Left ventricle myocardium superior (tissue), 1 donor: ENCODE data around the gene PTRH1. TPM values are rescaled to one million over a fixed set of nuclear protein-coding genes. Genes with fewer than 3 reads are reported as not detected.

Source experiments
- ATAC-seq: fragments of 200-7000 bp; cut with Tn5 transposase; one replicate; pipeline ENCODE4 v1.9.1; 2020; ENCODE audit warnings: mild to moderate bottlenecking, moderate library complexity
- DNase-seq: peaks from one replicate; pipeline ENCODE4 v3.0.0-alpha.2; 2020
- intact Hi-C: fragments of 100-400 bp; cut with micrococcal nuclease; formaldehyde crosslinking; loops from one replicate; pipeline ENCODE4 v1.11.0; 2022
- total RNA-seq: library from RNA; stranded (reverse); fragmentation: NEBNext Ultra II Directional; extraction: Animal tissue kit (Norgen Biotek cat#: 25700); gene quantifications from one replicate; pipeline ENCODE4 v1.2.1, GENCODE V29; 2021
- donor health status: DM: no; HTN: yes; CAD: no; lungs with severe emphysema.

The PTRH1 gene
- total RNA-seq, 1 donor from 2014 or later: 13.4 TPM

DNA sequence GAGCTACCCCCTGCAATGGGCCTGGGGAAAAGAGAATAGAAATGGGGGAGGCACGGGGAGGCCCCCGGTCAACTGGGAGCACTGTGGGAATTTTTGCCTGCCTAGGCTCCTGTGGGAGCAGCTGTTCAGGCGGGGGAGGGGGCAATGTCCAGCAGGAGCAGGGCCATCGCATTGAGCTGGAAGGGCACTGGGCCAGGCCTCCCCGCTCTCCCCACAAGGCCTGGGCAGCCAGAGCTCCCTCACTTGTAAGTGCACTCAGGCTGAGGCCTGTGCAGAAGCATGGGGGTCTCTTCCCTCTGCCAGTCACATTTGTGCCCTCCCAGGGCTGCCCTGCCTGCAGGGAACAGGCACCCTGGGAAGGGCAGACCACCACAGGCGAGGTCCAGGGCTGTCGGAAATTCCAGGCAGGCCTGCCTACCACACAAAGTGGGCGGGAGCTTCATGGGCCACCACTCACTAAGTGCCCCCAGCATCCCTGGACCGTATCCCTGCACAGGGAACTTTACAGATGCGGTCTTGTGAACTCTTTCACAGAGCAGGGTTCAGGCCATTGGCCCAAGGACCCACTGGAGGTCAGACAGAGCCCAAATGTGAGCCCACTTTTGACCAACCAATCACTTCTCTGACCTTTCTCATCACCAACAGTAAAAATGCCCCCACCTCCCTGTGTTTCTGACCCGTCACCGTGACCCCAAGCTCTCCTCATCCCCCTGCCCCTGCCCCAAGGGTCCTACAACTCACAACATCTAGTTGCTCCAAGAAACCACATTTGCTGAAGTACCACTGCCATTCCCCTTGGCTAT lies 9.7 kb downstream of the PTRH1 start:
- intact Hi-C loops: no loop called here

DNA sequence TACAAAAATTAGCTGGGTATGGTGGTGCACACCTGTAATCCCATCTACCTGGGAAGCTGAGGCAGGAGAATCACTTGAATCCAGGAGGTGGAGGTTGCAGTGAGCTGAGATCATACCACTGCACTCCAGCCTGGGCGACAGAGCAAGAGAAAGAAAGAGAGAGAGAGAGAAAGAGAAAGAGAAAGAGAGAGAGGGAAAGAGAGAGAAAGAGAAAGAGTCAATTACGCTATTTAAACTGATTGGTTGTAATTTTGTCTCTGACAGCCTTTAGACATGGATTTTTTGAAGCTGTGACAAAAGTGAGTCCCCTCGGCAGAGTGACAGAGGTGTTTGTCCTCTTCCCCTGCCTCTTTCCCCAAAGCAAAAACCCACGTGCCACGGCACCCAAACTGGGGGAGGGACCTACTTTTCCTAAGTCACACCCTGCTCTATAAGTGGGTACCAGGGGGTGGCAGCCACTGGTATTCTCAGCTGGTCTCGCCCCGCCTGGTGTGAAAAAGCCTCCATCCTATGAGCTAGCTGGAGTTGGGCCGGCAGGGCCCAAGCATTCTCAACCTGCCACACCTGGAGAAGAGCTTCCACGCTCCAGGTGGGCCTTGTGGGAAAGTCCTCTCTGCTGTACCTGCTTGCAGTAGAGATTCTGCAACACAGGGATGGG lies 12.0 kb downstream of the PTRH1 start:
- intact Hi-C loops: no loop called here
- DNase-seq (no peak), ATAC-seq (no peak)

More for the DNA sequence above, 9.7 kb downstream of the PTRH1 start:
- ATAC-seq (no peak), DNase-seq (no peak)

DNA sequence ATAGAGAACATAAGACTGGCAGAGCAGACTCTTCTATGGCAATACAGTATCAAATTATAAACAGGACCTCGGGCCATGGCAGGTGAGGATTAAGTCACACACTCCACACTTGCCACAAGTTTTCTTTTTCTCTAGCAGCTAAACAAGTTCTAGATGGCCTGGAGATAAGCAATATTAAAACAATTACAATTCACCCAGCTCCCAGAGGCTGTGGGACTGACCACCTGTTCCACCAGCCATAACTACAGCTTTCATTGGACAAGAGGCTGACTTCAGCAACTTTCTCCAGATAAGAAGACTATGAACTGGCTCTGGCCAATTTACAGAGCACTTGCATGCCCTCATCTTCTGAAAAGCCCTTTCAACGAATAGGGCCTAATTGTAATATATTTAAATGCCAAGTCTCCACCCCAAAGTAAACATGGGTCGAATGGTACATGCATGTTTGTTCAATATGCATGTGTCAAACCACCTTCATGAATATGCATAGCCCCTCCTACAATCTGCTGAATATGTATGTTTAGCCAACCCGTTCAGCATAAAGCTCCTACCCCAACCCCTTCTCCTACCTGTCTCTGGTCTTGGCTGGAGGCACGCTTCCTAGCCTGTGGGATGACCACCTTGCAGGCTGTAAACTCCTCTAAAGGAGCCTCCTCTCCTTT lies 14.7 kb downstream of the PTRH1 start:
- DNase-seq (no peak), ATAC-seq (no peak)
- intact Hi-C loops: no loop called here

GRCh38 chr9:127700140-127700539 lies 15.3 kb downstream of the PTRH1 start:
- ATAC-seq (no peak), DNase-seq (no peak)
- intact Hi-C loops: no loop called here

DNA sequence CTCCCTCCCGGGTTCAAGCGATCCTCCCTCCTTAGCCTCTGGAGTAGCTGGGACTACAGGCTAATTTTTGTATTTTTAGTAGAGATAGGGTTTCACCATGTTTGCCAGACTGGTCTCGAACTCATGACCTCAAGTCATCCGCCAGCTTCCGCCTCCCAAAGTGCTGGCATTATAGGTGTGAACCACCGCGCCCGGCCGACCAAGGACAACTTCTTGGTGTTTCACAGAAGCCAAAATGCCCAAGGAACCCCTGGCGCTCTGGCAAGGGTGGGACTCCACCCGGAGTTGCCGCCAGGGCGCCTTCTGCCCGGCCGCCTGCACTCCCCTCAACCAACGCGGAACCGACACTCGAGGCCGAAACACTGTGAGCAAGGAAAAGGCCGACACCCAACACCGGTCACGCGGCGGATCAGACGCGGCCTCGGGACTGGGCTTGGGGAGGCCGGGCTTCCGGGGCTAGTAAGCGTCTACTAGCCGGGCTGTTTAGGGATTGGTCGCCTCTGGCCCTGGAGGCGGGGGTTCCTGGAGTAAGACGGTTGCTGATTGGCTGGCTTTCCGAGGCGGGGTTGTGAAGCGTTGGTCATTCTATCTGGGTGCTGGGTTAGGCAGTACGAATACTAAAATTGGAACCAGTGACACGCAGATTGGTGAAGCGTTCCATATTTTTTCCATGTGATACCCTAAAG lies 16.3 kb downstream of the PTRH1 start:
- ATAC-seq: peak; percentile 99
- intact Hi-C loops: no loop called here

DNA sequence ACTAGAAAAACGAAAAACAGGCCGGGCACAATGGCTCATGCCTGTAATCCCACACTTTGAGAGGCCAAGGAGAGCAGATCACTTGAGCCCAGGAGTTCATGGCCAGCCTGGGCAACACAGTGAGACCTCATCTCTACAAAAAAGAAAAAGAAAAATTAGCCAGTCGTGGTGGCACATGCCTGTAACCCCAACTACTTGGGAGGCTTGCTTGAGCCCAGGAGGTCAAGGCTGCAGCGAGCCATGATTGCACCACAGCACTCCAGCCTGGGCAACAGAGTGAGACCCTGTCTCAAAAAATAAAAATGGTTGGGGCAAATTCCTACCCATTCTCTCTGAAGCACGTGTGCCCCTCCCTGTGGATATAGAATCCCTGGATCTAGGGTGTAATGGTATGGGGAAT lies 17.1 kb downstream of the PTRH1 start:
- intact Hi-C loops: no loop called here
- DNase-seq (no peak), ATAC-seq (no peak)

More for the DNA sequence above, 16.3 kb downstream of the PTRH1 start:
- peak; percentile 96 for DNase-seq

- ATAC-seq: no peak
- intact Hi-C loops: no loop called here
Observed at GRCh38 chr9:127697575-127697974, 17.9 kb downstream of the PTRH1 start.

GRCh38 chr9:127694890-127695720 lies 20.4 kb downstream of the PTRH1 start:
- ATAC-seq: no peak
- intact Hi-C loops: no loop called here

More at GRCh38 chr9:127697575-127697974, 17.9 kb downstream of the PTRH1 start:
- no peak for DNase-seq

GRCh38 chr9:127693697-127694096 lies 21.8 kb downstream of the PTRH1 start:
- DNase-seq (no peak), ATAC-seq (no peak)
- intact Hi-C loops: no loop called here

More at GRCh38 chr9:127694890-127695720, 20.4 kb downstream of the PTRH1 start:
- no peak for DNase-seq

GRCh38 chr9:127693143-127693542 lies 22.3 kb downstream of the PTRH1 start:
- DNase-seq (no peak), ATAC-seq (no peak)
- intact Hi-C loops: no loop called here

- ATAC-seq (no peak), DNase-seq (no peak)
- intact Hi-C loops: no loop called here
Observed at GRCh38 chr9:127692071-127692470, 23.4 kb downstream of the PTRH1 start.

- DNase-seq: no peak
- no peak for ATAC-seq
- intact Hi-C loops: no loop called here
Observed at GRCh38 chr9:127690735-127691134, 24.7 kb downstream of the PTRH1 start.

DNA sequence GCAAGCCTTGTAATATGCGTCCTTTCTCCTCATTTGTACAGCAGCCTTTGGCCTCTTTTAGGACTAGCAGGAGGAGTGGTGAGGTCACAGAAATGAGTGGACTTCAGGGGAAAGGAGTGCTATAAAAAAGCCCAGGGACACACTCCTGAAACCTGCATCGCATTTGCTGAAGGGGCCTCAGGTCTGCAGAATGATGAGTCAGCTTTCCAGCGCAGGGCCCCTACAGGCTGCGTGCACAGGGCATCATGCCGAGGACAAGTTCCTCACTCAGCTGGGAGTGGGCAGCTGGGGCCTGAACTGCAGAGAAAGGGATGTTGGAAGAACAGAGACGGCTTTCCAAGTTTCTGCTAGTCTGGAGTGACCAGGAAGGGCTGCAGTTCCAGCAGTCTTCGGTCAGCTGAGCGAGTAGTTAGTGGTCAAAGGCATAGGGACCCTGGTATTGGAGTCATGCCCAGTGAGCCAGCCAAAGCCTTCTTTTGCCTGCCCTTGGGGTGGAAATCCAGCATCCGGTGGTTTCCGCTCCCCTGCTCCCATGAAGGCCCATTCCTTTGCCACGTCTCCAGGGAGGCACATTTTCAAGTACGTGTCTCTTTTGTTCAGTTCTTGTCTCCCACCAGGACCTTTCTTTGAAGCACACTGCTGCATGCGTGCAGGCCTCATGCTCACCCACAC lies 26.0 kb downstream of the PTRH1 start:
- DNase-seq (no peak), ATAC-seq (no peak)
- intact Hi-C loops: no loop called here

DNA sequence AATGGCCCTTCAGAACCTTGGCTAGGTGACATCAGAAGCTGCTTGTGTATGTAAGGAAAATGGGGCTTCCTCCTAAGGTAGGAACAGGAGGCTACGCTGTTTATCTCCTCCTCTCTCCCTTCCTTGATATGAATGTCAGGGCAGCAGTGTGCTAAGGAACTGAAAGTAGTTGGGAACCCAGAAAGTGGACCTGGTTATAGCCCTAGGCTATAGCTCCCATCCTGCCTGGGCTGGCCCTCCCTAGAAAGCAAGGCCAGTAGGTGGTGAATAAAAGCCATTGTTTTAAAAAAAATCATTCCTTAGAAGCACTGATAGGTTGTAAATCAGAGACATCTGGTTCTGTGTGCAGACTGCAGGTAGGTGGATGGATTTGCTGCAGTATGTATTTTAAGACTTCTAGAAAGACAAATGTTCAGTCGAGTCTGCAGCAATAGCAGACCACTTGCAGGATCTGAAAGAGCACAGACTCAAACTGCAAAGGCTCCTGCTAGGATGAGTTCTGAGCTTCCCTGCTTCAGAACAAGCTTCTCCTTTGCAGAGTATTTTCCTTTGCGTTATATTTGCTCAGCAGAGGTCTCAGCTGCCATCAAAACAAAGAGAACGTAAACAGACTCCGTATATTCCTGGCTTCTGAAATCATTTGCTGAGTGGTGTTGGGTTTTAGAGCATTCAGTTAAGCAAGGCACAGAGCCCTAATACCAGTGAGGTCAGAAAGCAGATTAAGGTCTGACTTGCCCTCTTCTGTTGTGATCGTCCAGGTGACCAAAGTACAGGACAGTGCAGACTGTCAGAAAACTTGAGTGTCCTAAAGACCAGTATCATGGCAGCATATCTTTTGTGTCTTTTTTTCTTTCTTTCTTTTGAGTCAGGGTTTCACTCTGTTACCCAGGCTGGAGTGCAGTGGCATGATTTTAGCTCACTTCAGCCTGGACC lies 28.7 kb downstream of the PTRH1 start:
- intact Hi-C loops: no loop called here
- ATAC-seq (no peak), DNase-seq (no peak)

DNA sequence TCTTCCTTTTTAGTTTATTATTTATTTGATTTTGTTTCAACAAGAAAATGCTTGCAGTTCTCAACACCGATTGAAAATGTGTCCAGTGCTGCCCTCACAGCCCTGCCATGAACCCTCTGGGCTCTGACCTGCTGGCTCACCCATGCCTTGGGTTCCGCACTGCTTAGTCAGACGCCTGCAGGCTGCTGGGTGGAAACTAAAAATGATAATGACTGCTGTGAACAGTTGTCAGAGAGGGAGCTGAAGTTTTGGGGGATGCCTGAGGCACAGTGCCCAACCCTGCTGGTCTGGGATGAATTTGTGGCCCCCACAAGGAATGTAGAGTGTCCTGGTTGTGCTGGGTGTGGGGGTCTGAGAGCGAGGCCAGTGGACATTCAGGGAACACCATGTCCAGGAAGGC lies 30.9 kb downstream of the PTRH1 start:
- ATAC-seq (no peak), DNase-seq (no peak)
- intact Hi-C loops: no loop called here

DNA sequence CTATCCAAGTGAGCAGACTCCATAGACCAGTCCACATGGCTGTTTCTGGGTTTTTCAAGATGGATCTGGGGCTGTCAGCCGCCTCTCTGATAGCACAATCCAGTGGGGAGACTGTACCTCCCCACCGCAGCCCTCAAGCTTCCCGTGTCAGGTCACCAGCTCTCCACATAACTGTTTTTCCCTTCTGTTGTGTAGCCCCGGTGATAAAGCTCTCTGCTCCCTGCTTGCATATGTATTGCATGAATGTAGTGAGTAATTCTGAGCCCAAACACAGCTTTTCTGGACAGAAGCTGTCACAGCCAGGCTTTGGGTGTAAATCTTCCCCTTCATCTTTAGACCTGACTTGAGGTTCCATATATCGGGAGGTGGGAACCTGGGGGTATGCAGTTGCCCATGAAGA lies 31.7 kb downstream of the PTRH1 start:
- ATAC-seq: no peak
- intact Hi-C loops: no loop called here
- no peak for DNase-seq
